HG02973 (cell line): ENCODE data around the gene RGS3.

Source experiments
- ATAC-seq: cut with Tn5 transposase; IDR thresholded peaks from one replicate; pipeline ENCODE4 v1.9.1; 2021; ENCODE audit warnings: moderate library complexity; ENCODE audit not compliant: unreplicated experiment

RGS3 gene

DNA sequence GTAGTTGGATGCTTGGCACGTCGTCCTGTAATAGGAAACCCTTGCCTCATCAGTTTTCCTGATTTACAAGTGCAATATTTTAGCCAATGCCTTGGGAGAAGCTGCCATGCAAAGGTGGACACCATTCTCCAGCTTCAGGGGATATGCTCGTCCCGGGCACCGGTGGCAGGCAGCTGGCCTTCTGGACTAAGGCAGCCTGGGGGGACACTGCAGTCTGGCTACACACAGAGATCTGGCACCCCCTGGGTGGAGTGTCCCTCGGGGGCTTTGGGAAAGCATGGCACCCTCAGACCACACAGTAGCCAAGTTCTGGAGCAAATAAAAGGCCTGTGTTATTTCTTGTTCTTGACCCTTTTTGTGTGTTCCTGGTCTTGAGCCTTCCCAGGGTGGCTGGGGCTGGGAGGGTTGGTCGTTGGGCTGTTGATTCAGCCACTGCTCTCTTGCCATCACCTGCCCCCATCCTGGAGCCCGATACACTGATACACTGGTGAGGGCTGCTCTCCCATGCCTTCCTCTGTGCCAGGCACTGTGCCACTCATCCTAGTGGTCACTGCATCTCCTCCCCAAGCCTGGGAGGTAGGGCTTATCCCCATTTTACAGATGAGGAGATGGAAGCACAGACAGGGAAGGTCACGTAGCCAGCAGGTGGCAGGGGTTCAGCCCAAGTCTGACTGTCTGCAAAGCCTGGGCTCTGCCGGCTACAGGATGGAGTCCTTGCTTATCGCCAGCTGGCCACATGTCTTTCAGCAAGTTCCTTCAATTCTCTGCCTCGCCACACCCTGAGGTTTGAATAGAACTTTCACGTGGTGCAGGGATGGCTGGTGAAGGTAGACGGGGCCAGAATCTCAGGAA lies 134.1 kb downstream of the RGS3 start:
- ATAC-seq: no peak

- ATAC-seq: no peak
These were observed 134.9 kb downstream of the RGS3 start for GRCh38 chr9:113598451-113598850.

- no peak for ATAC-seq
These were observed 135.4 kb downstream of the RGS3 start for GRCh38 chr9:113598883-113599282.

- ATAC-seq: no peak
These were observed 136.1 kb downstream of the RGS3 start for GRCh38 chr9:113599646-113600022.

- ATAC-seq: no peak
These were observed 136.7 kb downstream of the RGS3 start for GRCh38 chr9:113600023-113600823.

- no peak for ATAC-seq
These were observed 137.5 kb downstream of the RGS3 start for GRCh38 chr9:113600871-113601614.

- no peak for ATAC-seq
These were observed 138.1 kb downstream of the RGS3 start for GRCh38 chr9:113601656-113602055.

GRCh38 chr9:113602126-113603047 lies 138.9 kb downstream of the RGS3 start:
- ATAC-seq: no peak

GRCh38 chr9:113603048-113603375 lies 139.5 kb downstream of the RGS3 start:
- ATAC-seq: no peak

DNA sequence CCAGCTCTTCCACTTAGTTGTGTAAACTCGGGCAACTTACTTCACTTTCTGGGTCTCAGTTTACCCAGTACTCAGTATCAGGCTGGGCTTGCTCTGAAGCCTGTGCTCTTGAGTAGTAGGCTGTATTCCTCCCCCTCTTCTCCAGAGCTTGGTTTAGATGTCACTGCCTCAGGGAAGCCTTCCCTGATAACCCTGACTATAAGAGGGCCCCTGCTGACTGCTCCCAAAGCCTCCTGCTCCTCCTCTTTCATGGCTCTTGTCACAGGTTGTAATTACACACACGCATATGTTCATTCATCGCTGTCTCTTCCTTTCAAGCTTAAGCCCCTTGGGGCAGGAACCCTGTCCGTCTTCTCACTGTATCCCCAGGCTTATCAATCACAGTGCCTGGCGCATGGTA lies 140.2 kb downstream of the RGS3 start:
- ATAC-seq: no peak

- no peak for ATAC-seq
These were observed 140.9 kb downstream of the RGS3 start for GRCh38 chr9:113604393-113604792.

GRCh38 chr9:113606510-113606909 lies 143.0 kb downstream of the RGS3 start:
- no peak for ATAC-seq

DNA sequence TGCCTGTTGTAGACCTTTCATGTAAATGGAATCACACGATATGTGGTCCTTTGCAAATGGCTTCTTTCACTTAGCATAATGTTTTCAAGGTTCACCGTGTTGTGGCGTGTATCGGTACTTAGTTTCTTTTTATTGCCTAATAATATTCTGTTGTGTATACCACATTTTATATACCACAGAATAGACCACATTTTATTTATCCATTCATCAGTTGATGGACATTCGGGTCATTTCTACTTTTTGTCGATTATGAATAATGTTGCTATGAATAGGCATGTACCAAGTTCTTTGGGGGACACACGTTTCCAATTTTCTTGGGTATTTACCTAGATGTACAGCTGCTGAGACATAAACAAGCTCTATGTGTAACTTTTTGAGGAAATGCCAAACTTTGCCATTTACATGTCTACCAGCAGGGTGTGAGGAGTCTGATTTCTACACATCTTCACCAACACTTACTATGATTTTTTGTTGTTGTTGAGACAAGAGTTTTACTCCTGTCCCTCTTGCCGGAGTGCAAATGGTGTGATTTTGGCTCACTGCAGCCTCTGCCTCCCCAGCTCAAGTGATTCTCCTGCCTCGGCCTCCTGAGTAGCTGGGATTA lies 144.7 kb downstream of the RGS3 start:
- no peak for ATAC-seq

DNA sequence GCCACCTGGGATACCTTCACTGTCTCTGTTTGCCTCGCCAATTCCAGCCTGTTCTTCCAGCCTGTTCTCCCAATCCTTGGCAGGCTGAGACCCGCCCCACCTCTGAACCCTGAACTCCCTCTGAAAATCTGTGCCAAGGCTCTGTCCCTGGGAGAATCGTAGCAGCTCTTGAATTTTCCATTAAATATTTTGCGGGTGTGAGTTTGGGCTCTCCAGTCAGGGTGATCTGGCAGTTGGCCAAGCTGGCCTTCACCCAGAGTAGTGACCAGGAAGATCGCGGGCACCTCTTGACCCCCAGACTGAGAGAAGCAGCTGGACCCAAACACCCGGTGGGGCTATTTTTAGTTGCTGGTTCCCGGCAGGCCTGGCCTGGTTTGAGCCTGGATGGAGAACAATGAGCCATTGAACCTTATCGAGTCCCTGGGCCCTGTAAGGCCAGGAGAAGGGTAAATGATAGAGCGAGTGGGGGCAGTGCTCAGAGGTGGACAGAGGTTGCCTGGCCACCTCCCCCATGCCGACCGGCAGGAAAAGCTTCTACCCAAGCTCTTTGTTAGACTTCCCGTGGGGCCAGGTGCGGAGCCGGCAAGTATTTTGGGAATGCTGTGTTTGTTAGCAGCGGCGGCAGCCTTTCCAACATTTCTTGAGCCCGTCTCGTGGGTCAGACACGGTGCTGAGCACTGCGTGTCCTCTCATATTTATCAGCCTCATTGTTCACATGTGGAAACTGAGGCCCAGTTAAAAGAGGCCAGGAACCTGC lies 146.2 kb downstream of the RGS3 start:
- ATAC-seq: no peak

GRCh38 chr9:113611461-113612215 lies 148.1 kb downstream of the RGS3 start:
- ATAC-seq: no peak

GRCh38 chr9:113612216-113612747 lies 148.8 kb downstream of the RGS3 start:
- no peak for ATAC-seq

- no peak for ATAC-seq
These were observed 149.3 kb downstream of the RGS3 start for GRCh38 chr9:113612828-113613227.

GRCh38 chr9:113613815-113614413 lies 150.4 kb downstream of the RGS3 start:
- ATAC-seq: no peak
